Liver (tissue), 9 donors: ENCODE data around the gene GOLGA7B. TPM values are rescaled to one million over a fixed set of nuclear protein-coding genes. Genes with fewer than 3 reads are reported as not detected.

ENCODE experiments used
- DNase-seq: peaks from one replicate; pipeline ENCODE4 v3.0.0-alpha.2; 2017; ENCODE audit warnings: low spot score
- H3K27ac ChIP-seq, 2 donors: one replicate each; pipeline ENCODE4 v1.7.0; 2013; ENCODE audit warnings: inconsistent platforms in 2 of 2, low read length in 2 of 2, control low read depth in 1 of 2, low read depth in 1 of 2, mild to moderate bottlenecking in 1 of 2
- H3K27me3 ChIP-seq, 4 donors: one replicate each; pipeline versions ENCODE4 v1.6.1 to v1.7.0; 2013; ENCODE audit warnings: low read length in 3 of 4, inconsistent platforms in 1 of 4, mild to moderate bottlenecking in 1 of 4, moderate library complexity in 1 of 4; ENCODE audit not compliant: control insufficient read depth in 4 of 4, insufficient read depth in 4 of 4
- H3K36me3 ChIP-seq, 4 donors: one replicate each; pipeline versions ENCODE4 v1.6.1 to v1.7.0; 2013; ENCODE audit warnings: low read length in 3 of 4, mild to moderate bottlenecking in 3 of 4, low read depth in 1 of 4, moderate library complexity in 1 of 4; ENCODE audit not compliant: control insufficient read depth in 4 of 4, insufficient read depth in 3 of 4
- H3K4me1 ChIP-seq, 4 donors: one replicate each; pipeline versions ENCODE4 v1.6.1 to v1.7.0; 2013; ENCODE audit warnings: low read length in 3 of 4, mild to moderate bottlenecking in 3 of 4, moderate library complexity in 1 of 4; ENCODE audit not compliant: control insufficient read depth in 4 of 4, insufficient read depth in 4 of 4
- H3K4me3 ChIP-seq, 3 donors: one replicate each; pipeline versions ENCODE4 v1.6.1 to v1.7.0; 2013; ENCODE audit warnings: low read length in 3 of 3, control low read depth in 1 of 3, low read depth in 1 of 3, mild to moderate bottlenecking in 1 of 3
- H3K9ac ChIP-seq, 2 donors: one replicate each; pipeline ENCODE4 v1.7.0; 2013; ENCODE audit warnings: low read length in 2 of 2, mild to moderate bottlenecking in 2 of 2, moderate library complexity in 2 of 2, control low read depth in 1 of 2, low read depth in 1 of 2
- H3K9me3 ChIP-seq, 4 donors: one replicate each; pipeline versions ENCODE4 v1.6.1 to v1.7.0; 2013; ENCODE audit warnings: low read length in 3 of 4; ENCODE audit not compliant: control insufficient read depth in 4 of 4
- ATF3 ChIP-seq: IDR thresholded peaks from 2 replicates; pipeline ENCODE4 v1.6.1; 2016; ENCODE audit warnings: antibody characterized with exemption
- CTCF ChIP-seq: fragments of 150-350 bp; IDR thresholded peaks from 2 replicates; pipeline ENCODE4 v1.5.1; 2017; ENCODE audit warnings: improper control_type of control experiment, low read depth, low read length; ENCODE audit not compliant: missing input control
- EGR1 ChIP-seq, 2 donors: IDR thresholded peaks; 2 replicates each; pipeline ENCODE4 v1.6.1; 2016 to 2018; ENCODE audit warnings: antibody characterized with exemption in 2 of 2, low read depth in 2 of 2
- HNF4A ChIP-seq, 2 donors: conservative IDR thresholded peaks; 2 replicates each; pipeline ENCODE4 v1.6.1; 2016; ENCODE audit warnings: antibody characterized with exemption in 2 of 2, mild to moderate bottlenecking in 2 of 2
- HNF4G ChIP-seq: IDR thresholded peaks from 2 replicates; pipeline ENCODE4 v1.6.1; 2016; ENCODE audit warnings: antibody characterized with exemption
- JUND ChIP-seq, 2 donors: IDR thresholded peaks; 2 replicates each; pipeline ENCODE4 v1.6.1; 2016; ENCODE audit warnings: antibody characterized with exemption in 2 of 2
- MAX ChIP-seq: IDR thresholded peaks from 2 replicates; pipeline ENCODE4 v1.6.1; 2016; ENCODE audit warnings: antibody characterized with exemption
- NR2F2 ChIP-seq: IDR thresholded peaks from 2 replicates; pipeline ENCODE4 v1.6.1; 2016; ENCODE audit warnings: antibody characterized with exemption
- RAD21 ChIP-seq, 2 donors: IDR thresholded peaks; 2 replicates each; pipeline ENCODE4 v1.6.1; 2016; ENCODE audit warnings: antibody characterized with exemption in 2 of 2, mild to moderate bottlenecking in 2 of 2
- REST ChIP-seq: IDR thresholded peaks from 2 replicates; pipeline ENCODE4 v1.6.1; 2016; ENCODE audit warnings: antibody characterized with exemption, mild to moderate bottlenecking
- RXRA ChIP-seq, 2 donors: IDR thresholded peaks; 2 replicates each; pipeline ENCODE4 v1.6.1; 2017 to 2018; ENCODE audit warnings: antibody characterized with exemption in 2 of 2, mild to moderate bottlenecking in 1 of 2
- SP1 ChIP-seq: IDR thresholded peaks from 2 replicates; pipeline ENCODE4 v1.6.1; 2018; ENCODE audit warnings: antibody characterized with exemption, mild to moderate bottlenecking
- YY1 ChIP-seq: IDR thresholded peaks from 2 replicates; pipeline ENCODE4 v1.6.1; 2016; ENCODE audit warnings: antibody characterized with exemption, mild to moderate bottlenecking
- ZBTB33 ChIP-seq: IDR thresholded peaks from 2 replicates; pipeline ENCODE4 v1.6.1; 2016; ENCODE audit warnings: antibody characterized with exemption
- WGBS: extraction: QIAGEN DNeasy Blood & Tissue Kit; methylation state at CpG from one replicate; pipeline ENCODE4 v1.1.7; 2013; 5-methylcytosine and 5-hydroxymethylcytosine counted together
- polyA plus RNA-seq, 2 donors: library from polyadenylated mRNA; stranded (reverse) in 1 of 2; unstranded in 1 of 2; fragments of 200-250 nt in 1 of 2; fragments of >200 nt in 1 of 2; fragmentation: Nextera tagmentation in 1 of 2; extraction: Ambion mirVana in 1 of 2; gene quantifications; one replicate each; pipeline versions ENCODE4 v1.2.1 to v1.2.3, GENCODE V29; 2013 to 2015
- total RNA-seq, 2 donors: library from RNA; depleted of rRNA; stranded (reverse); fragments of >200 nt; gene quantifications; one replicate each; pipeline ENCODE4 v1.2.3, GENCODE V29; 2014
- donor health status: healthy.
- donor health status: healthy.
- donor health status: healthy.
- donor health status: healthy.
- donor health status: healthy.

The GOLGA7B gene
- under 1 TPM; 0.05 to 0.59 TPM for total RNA-seq
- polyA plus RNA-seq, result under 1 TPM; 0.22 to 0.63 TPM

GRCh38 chr10:97849687-97850402 is at the start of gene GOLGA7B:
TSS of gene GOLGA7B (plus strand) at chr10:97849843. CDS start at chr10:97850304, 461 bp downstream.
- peak; percentile 55 for TF ChIP-seq REST
- no peak for TF ChIP-seq YY1
- Histone ChIP-seq H3K9me3 (no peaks in the 10 kb centered on the region), H3K27me3 (peaks cover 0 to 8% (median 0%) of the 10 kb centered on the region in 4 donors), H3K36me3 (no peaks in the 10 kb centered on the region), H3K27ac (no peak within 1 kb of the TSS), H3K4me3 (peak within 1 kb of the TSS in 2 of 3 donors; percentile 34 to 68), H3K4me1 (peaks cover 0 to 2% (median 0%) of the 10 kb centered on the region in 4 donors), H3K9ac (no peak within 1 kb of the TSS)
- 4% methylated on average over 87 of the region's 87 CpGs for WGBS
- peak; percentile 43 for DNase-seq

GRCh38 chr10:97800474-97800873 is 49.2 kb upstream of the GOLGA7B start:
- Histone ChIP-seq H3K9ac (no peak overlapping the region), H3K27ac (no peak overlapping the region), H3K9me3 (peaks cover 0 to 6% (median 0%) of the 10 kb centered on the region in 4 donors), H3K4me3 (no peak overlapping the region), H3K36me3 (no peaks in the 10 kb centered on the region), H3K4me1 (no peaks in the 10 kb centered on the region), H3K27me3 (peaks cover 0 to 6% (median 0%) of the 10 kb centered on the region in 4 donors)
- no peak for TF ChIP-seq EGR1 (IDR thresholded peaks at IDR 0.05; ENCODE audit: low read depth in 2 of 2)
- TF ChIP-seq CTCF, result no peak
- no peak for TF ChIP-seq SP1
- TF ChIP-seq ATF3, result no peak
- no peak for TF ChIP-seq HNF4G
- TF ChIP-seq YY1, result no peak
- no peak for DNase-seq
- WGBS, result 84% methylated on average over 9 of the region's 9 CpGs

GRCh38 chr10:97801422-97801821 is 48.2 kb upstream of the GOLGA7B start:
- no peak overlapping the region for H3K4me3 ChIP-seq
- no peaks in the 10 kb centered on the region for H3K4me1 ChIP-seq
- H3K27ac ChIP-seq, result no peak overlapping the region
- no peak for DNase-seq
- no peak overlapping the region for H3K9ac ChIP-seq
- H3K36me3 ChIP-seq, result no peaks in the 10 kb centered on the region
- H3K9me3 ChIP-seq, result peaks cover 0 to 6% (median 0%) of the 10 kb centered on the region in 4 donors
- WGBS, result 68% methylated on average over 5 of the region's 5 CpGs
- H3K27me3 ChIP-seq, result peaks cover 0 to 6% (median 0%) of the 10 kb centered on the region in 4 donors
- TF ChIP-seq RXRA (IDR thresholded peaks at IDR 0.05) (no peak), JUND (IDR thresholded peaks at IDR 0.05) (no peak), ZBTB33 (no peak), ATF3 (no peak), RAD21 (IDR thresholded peaks at IDR 0.05) (no peak), YY1 (no peak), NR2F2 (no peak), REST (no peak), HNF4A (conservative IDR thresholded peaks at IDR 0.05) (no peak), MAX (no peak), EGR1 (IDR thresholded peaks at IDR 0.05; ENCODE audit: low read depth in 2 of 2) (no peak)
